Activated CD4-positive, alpha-beta T cell treated with anti-CD3 and anti-CD28 coated beads for 24 hours (primary cell): Measurements from ENCODE around the gene ZNF783.
"Not testable (repeated sequence)": the region's sequence is repeated elsewhere in the genome, so short reads cannot be mapped to it uniquely, and the experiment has no call there.

Source experiments
- DNase-seq, 2 donors: peaks; one replicate each; pipeline ENCODE4 v3.0.0-alpha.2; 2020; ENCODE audit warnings: low read depth in 2 of 2

The ZNF783 gene

GRCh38 chr7:149240637-149241036 lies 21.4 kb upstream of the ZNF783 start:
- DNase-seq: no peak

- no peak for DNase-seq
Observed at GRCh38 chr7:149241696-149242095, 20.3 kb upstream of the ZNF783 start.

DNA sequence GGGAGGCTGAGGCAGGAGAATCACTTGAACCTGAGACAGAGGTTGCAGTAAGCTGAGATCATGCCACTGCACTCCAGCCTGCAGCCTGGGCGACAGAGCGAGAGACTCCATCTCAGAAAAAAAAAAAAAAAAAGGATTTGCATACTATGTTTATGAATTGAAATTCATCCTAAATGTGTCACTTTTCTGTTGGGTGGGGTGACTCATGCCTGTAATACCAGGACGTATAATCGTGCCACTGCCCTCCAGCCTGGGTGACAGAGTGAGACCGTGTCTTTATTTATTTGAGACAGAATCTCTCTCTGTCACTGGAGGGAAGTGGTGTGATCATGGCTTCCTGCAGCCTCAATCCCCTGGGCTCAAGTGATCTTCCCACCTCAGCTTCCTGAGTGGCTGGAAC lies 16.8 kb upstream of the ZNF783 start:
- DNase-seq: peak in 1 of 2 donors; percentile 38

DNA sequence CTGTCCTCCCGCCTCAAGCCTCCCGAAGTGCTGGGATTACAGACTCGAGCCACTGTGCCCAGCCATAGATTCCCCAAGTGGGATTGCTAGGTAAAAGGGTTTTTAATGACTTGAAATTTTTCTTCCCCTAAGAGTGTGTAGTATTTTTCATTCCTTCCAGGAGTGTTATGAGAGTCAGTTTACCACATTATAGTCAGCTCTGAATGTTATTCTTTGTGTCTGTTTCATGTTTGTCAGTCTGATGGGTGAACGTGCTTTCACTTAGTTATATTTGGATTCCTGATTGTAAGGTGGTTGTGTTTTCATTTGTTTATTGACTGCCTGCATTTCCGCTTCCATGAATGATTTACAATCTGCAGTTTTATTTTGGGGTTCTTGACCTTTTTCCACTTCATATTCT lies 16.3 kb upstream of the ZNF783 start:
- no peak for DNase-seq

DNA sequence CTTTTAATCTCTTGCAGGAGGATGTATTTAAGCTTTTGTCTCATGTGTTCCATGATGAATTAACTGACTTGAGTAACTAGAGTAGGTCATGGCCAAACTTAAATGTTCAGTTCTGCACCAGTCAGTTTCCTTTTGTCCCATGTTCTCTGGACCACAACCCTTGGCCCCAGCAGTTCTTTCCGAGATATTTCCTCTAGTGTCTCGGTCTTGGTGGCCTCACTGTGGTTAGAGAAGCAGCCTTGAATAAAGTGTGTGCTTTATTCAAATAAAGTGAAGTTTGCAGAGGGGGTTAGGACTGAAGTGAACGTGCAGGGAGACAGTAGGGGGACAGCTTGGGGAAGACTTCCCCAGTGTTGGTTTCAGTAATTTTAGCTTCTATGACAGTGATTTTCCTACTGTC lies 13.2 kb upstream of the ZNF783 start:
- DNase-seq: peak in 1 of 2 donors; percentile 31

DNA sequence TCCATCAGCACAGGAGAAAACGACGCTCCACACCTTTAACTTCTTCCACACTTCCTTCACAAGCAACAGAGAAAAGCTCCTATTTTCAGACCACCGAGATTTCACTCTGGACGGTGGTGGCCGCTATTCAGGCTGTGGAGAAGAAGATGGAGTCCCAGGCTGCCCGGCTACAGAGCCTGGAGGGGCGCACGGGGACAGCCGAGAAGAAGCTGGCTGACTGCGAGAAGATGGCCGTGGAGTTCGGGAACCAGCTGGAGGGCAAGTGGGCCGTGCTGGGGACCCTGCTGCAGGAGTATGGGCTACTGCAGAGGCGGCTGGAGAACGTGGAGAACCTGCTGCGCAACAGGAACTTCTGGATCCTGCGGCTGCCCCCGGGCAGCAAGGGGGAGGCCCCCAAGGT lies 11.8 kb upstream of the ZNF783 start:
- DNase-seq: not testable (repeated sequence)

GRCh38 chr7:149251518-149251917 lies 10.5 kb upstream of the ZNF783 start:
- not testable (repeated sequence) for DNase-seq

GRCh38 chr7:149252378-149252777 lies 9.6 kb upstream of the ZNF783 start:
- no peak for DNase-seq

- no peak for DNase-seq
Observed at GRCh38 chr7:149253665-149254064, 8.3 kb upstream of the ZNF783 start.

DNA sequence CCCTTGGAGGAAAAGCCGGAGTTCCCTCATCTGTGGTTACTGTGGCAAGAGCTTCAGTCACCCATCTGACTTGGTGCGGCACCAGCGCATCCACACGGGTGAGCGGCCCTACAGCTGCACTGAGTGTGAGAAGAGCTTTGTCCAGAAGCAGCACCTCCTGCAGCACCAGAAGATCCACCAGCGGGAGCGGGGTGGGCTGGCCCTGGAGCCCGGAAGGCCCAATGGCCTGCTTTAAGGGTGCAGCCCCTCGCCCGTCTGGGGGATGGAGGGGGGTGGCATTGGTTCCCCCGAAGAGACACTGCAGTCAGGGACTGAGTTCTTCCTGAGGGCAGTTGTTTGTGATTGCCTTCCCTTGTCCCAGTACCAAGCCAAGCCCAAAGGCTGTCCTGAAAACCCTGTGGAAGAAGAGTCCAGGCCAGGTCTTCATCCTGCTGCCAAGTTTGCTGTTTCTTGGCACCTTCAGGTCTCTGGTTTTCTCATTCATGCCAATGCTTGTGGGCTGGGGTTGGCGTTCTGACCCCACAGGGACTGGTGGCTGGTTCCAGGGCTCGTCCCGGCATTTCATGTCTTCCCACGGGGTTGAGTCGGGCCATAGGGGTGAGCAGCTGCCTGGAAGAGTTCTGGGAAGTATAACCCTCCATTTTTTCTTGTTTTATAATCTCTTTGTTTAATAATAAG lies 7.7 kb upstream of the ZNF783 start:
- DNase-seq: no peak

DNA sequence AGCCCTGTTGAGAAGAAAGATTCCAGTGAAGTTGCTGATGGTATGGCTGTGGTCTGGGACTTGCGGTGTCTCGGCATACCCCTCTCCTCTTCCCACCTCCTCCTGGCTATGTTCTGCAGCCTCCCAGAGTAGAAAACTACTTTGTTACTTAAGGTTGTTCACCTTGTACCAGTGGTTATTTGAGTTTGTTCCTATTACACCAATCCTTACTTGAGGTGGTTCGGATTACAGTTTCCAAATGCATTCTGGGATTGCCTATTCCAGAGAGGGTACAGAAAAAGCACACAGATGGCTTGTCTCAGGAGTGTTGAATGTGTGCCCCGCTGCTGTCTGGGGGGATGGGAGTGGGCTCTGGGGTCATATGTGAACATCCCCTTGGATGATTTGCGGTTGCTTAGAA lies 6.8 kb upstream of the ZNF783 start:
- no peak for DNase-seq

- DNase-seq: no peak
Observed at GRCh38 chr7:149256568-149256967, 5.4 kb upstream of the ZNF783 start.

DNA sequence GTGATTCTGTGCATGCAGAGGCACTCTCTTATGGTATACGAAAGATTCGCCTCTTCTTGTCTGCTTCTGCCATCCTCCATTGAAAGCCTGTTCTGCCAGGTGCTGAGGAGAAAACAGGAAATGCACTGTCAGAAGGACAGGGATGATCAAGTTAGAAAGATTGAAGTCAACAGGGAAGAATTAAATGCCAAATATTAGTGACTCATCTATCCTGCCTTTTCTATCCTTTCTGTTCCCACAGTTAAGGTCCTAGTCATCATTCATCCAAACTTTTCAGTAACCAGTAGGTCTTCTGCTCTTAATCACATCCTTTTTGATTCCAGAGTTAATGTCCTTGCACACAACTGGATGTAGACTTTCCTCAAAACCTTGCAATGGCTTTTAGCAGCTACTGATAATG lies 4.8 kb upstream of the ZNF783 start:
- DNase-seq: no peak

DNA sequence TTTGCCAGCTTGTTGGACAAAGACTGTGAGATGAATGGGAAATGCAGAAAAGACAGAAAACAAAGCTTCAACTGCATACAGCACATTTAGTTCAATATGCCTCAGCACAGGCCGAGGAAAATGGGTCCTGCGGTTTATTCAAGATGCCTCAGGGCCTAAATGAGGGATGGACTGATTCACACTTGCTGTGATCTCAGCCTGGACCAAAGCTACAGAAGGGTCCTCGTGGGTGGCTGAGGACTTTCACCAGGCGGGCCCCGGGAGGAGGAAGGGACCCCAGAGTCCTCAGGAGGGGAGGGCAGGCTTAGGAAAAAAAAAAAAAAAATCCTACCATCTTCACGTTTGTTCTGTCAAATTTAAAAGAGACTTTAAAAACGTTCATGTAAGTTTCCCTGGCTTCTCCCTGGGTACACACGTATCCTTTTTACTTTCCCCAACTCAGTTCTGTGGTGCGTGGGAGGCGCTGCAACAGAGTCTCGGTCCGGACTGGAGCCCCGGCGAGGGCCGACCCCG lies 624 bp upstream of the ZNF783 start:
- no peak for DNase-seq

DNA sequence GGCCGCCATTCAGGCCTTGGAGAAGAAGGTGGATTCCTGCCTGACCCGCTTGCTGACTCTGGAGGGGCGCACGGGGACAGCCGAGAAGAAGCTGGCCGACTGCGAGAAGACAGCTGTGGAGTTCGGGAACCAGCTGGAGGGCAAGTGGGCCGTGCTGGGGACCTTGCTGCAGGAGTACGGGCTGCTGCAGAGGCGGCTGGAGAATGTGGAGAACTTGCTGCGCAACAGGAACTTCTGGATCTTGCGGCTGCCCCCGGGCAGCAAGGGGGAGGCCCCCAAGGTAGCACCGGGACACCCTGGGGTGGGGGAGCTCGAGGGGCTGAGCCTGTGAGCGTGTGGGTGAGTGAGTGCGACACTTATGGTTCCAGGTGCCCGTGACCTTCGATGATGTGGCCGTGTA lies 4.5 kb downstream of the ZNF783 start:
- DNase-seq: no peak

DNA sequence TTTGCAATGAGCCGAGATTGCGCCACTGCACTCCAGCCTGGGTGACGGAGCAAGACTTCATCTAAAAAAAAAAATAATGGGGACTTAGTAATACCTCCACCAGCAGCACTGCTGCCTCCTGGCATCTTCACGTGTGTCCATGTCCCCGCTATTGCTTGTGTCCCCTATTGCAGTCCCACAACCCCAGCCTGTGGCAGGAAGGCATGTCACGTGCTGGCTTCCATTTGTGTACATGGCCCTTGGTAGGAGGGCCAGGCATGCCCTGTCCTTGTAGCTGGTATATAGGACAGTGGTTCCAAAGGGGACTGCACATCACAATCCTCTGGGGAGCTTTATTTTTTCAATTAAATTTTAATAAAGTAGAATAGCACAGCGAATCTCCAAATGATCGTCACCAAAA lies 5.7 kb downstream of the ZNF783 start:
- DNase-seq: no peak

DNA sequence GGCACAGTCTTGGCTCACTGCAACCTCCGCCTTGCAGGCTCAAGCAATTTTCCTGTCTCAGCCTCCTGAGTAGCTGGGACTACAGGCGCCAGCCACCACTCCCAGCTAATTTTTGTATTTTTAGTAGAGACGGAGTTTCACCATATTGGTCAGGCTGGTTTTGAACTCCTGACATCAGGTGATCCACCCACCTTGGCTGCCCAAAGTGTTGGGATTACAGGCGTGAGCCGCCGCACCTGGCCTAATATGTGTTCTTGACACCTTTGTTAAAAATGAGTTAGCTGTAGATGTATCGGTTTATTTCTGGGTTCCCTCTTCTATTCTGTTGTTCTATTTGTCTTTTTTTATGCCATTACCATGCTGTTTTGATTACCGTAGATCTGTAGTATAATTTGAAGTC lies 12.4 kb downstream of the ZNF783 start:
- DNase-seq: not testable (repeated sequence)

GRCh38 chr7:149277871-149278270 lies 15.9 kb downstream of the ZNF783 start:
- DNase-seq: no peak

DNA sequence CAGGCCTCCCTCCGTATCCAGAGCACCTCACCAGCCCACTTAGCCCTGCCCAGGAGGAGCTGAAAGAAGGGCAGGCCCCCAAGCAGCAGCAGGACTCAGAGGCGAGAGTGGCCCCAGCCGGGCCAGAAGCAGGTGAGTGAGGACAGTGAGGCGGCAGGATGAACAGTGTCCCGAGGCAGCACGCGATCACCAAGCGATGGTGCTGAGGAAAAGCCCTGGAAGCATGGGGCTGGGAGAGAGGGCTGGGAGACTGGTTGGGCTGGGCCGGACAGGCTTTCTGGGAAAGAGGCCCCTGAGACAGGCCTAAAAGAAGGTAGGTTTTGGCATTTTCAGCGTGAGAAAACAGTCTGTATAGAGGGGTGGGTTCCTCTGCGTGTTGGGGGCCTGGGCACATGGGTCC lies 16.4 kb downstream of the ZNF783 start:
- DNase-seq: no peak

DNA sequence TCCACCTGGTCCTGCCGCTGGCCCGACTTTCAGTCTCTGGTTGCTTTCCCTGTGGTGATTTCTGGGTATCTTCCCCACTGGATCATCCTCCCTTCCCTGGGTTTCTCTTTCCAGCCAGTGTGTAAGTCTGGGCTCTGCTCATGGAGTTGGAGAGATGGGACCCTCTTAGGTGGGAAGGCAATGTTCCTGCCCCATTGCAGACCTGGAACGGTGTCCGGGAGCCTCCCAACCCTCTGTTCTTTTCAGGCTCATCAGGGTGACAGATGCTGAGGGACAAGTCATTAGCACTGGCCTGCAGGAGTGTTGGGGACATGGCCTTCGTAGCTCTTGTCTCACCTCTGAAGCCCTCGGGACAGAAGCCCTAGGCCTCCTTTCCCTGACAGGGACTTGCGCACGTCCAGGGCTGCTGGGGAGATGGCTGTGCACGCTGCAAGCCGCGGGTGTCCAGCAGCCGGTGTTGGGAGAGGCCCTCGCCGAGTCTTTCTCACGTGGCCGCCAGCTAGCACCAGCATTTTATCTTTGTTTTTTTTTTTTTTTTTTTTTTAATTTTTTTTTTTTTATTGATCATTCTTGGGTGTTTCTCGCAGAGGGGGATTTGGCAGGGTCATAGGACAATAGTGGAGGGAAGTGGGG lies 17.2 kb downstream of the ZNF783 start:
- DNase-seq: no peak

- no peak for DNase-seq
Observed at GRCh38 chr7:149280151-149280550, 18.2 kb downstream of the ZNF783 start.

GRCh38 chr7:149280661-149281507 lies 18.9 kb downstream of the ZNF783 start:
- no peak for DNase-seq
